ENCODE measurements around the gene PDK1.

- TF ChIP-seq, protein P1, sequence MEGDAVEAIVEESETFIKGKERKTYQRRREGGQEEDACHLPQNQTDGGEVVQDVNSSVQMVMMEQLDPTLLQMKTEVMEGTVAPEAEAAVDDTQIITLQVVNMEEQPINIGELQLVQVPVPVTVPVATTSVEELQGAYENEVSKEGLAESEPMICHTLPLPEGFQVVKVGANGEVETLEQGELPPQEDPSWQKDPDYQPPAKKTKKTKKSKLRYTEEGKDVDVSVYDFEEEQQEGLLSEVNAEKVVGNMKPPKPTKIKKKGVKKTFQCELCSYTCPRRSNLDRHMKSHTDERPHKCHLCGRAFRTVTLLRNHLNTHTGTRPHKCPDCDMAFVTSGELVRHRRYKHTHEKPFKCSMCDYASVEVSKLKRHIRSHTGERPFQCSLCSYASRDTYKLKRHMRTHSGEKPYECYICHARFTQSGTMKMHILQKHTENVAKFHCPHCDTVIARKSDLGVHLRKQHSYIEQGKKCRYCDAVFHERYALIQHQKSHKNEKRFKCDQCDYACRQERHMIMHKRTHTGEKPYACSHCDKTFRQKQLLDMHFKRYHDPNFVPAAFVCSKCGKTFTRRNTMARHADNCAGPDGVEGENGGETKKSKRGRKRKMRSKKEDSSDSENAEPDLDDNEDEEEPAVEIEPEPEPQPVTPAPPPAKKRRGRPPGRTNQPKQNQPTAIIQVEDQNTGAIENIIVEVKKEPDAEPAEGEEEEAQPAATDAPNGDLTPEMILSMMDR (IDR thresholded peaks at IDR 0.05): no peak
- no peak for TF ChIP-seq POLR2A (IDR thresholded peaks at IDR 0.05)
- no peak for TF ChIP-seq POLR2AphosphoS5 (IDR thresholded peaks at IDR 0.05)
Observed at GRCh38 chr2:172560721-172561120, 4.8 kb downstream of the PDK1 start.
